PC-9 (cell line): ENCODE measurements around the gene DOC2A. TPM values are rescaled to one million over a fixed set of nuclear protein-coding genes. Genes with fewer than 3 reads are reported as not detected.

ENCODE experiments used
- BruUV-seq: library from RNA; stranded (reverse); fragments of 400-500 nt; replicated peaks from 2 replicates; lab custom pipeline; 2021; lab: Mats Ljungman, UMichigan
- CTCF ChIA-PET: fragments of 300-600 bp; sonication (Branson Sonifier 250); formaldehyde crosslinking; loops from one replicate; lab custom pipeline; 2022; ENCODE audit warnings: antibody characterized with exemption; lab: Charles Lee
- POLR2A ChIA-PET: fragments of 300-600 bp; sonication (Branson Sonifier 250); formaldehyde crosslinking; loops from one replicate; lab custom pipeline; 2022; ENCODE audit warnings: antibody characterized with exemption; ENCODE audit not compliant: unreplicated experiment; lab: Charles Lee
- DNase-seq, 2 experiments: peaks; one replicate each; pipeline versions ENCODE4 v3.0.0 to v3.0.0-alpha.2; 2015 to 2022; ENCODE audit warnings: mixed read lengths in 1 of 2
- H2AFZ ChIP-seq: fragments of 200-600 bp; sonication (generic); 2 replicates; pipeline ENCODE4 v1.8.1; 2017; ENCODE audit warnings: antibody characterized with exemption
- H3F3A ChIP-seq: fragments of 200-600 bp; sonication (generic); 2 replicates; pipeline ENCODE4 v1.8.1; 2017; ENCODE audit warnings: antibody characterized with exemption, mild to moderate bottlenecking, low read depth; ENCODE audit not compliant: insufficient read depth
- H3K27ac ChIP-seq: fragments of 200-600 bp; sonication (generic); 2 replicates; pipeline ENCODE4 v1.6.1; 2016; ENCODE audit warnings: mixed run types
- H3K27me3 ChIP-seq: fragments of 200-600 bp; sonication (generic); 2 replicates; pipeline ENCODE4 v1.6.1; 2016; ENCODE audit warnings: low read depth, mixed run types; ENCODE audit not compliant: insufficient read depth
- H3K36me3 ChIP-seq: fragments of 200-600 bp; sonication (generic); 2 replicates; pipeline ENCODE4 v1.6.1; 2016; ENCODE audit warnings: low read depth, mixed run types
- H3K4me1 ChIP-seq: fragments of 200-600 bp; sonication (generic); replicated peaks from 2 replicates; pipeline ENCODE4 v1.6.1; 2016; ENCODE audit warnings: mixed run types; ENCODE audit not compliant: insufficient read depth
- H3K4me2 ChIP-seq: fragments of 200-600 bp; sonication (generic); 2 replicates; pipeline ENCODE4 v1.6.1; 2017; ENCODE audit warnings: mixed run types
- H3K4me3 ChIP-seq: fragments of 200-600 bp; sonication (generic); 2 replicates; pipeline ENCODE4 v1.6.1; 2016; ENCODE audit warnings: mixed run types
- H3K79me2 ChIP-seq: fragments of 200-600 bp; sonication (generic); 2 replicates; pipeline ENCODE4 v1.6.1; 2017; ENCODE audit warnings: low read depth, mixed run types
- H3K9me2 ChIP-seq: fragments of 200-600 bp; sonication (generic); 2 replicates; pipeline ENCODE4 v1.8.1; 2017; ENCODE audit warnings: mild to moderate bottlenecking; ENCODE audit not compliant: insufficient read depth
- H3K9me3 ChIP-seq: fragments of 200-600 bp; sonication (generic); 2 replicates; pipeline ENCODE4 v1.8.1; 2016; ENCODE audit warnings: low read depth; ENCODE audit not compliant: insufficient read depth
- H4K20me1 ChIP-seq: fragments of 200-600 bp; sonication (generic); 2 replicates; pipeline ENCODE4 v1.8.1; 2017; ENCODE audit not compliant: insufficient read depth
- EZH2 ChIP-seq: fragments of 200-600 bp; sonication (generic); IDR thresholded peaks from 2 replicates; pipeline ENCODE4 v1.8.0; 2017; ENCODE audit warnings: antibody characterized with exemption, low read depth
- intact Hi-C: fragments of 100-400 bp; cut with micrococcal nuclease; formaldehyde crosslinking; loops from one replicate; pipeline ENCODE4 v1.10.0; 2022; ENCODE audit not compliant: unreplicated experiment
- total RNA-seq: library from RNA; stranded (reverse); gene quantifications from 2 replicates; pipeline ENCODE4 v1.2.3, GENCODE V29; 2021
- TF ChIP-seq, protein P1 (sequence below): fragments of 200-600 bp; sonication (generic); conservative IDR thresholded peaks from 2 replicates; pipeline ENCODE4 v1.6.1; 2017; ENCODE audit warnings: mixed run types, antibody characterized with exemption, mild to moderate bottlenecking, moderate library complexity

The DOC2A gene
- total RNA-seq, 1 experiment from 2014 or later: 11.0 TPM

DNA sequence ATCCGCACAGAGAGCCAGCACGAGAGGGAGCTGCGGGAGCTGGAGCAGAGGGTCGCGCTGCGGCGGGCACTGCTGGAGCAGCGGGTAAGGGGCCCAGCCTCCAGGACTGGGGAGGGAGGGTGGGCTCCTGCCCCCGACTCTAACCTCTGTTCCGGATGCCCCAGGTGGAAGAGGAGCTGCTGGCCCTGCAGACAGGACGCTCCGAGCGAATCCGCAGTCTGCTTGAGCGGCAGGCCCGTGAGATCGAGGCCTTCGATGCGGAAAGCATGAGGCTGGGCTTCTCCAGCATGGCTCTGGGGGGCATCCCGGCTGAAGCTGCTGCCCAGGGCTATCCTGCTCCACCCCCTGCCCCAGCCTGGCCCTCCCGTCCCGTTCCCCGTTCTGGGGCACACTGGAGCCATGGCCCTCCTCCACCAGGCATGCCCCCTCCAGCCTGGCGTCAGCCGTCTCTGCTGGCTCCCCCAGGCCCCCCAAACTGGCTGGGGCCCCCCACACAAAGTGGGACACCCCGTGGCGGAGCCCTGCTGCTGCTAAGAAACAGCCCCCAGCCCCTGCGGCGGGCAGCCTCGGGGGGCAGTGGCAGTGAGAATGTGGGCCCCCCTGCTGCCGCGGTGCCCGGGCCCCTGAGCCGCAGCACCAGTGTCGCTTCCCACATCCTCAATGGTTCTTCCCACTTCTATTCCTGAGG lies 19.8 kb downstream of the DOC2A start:
- Histone ChIP-seq H3K79me2 (no peaks in the 10 kb centered on the region), H3F3A (peaks cover 38% of the 10 kb centered on the region), H3K9me2 (no peaks in the 10 kb centered on the region), H3K4me1 (peaks cover 17% of the 10 kb centered on the region), H3K27me3 (no peaks in the 10 kb centered on the region), H3K27ac (no peak overlapping the region), H2AFZ (no peak overlapping the region), H3K36me3 (no peaks in the 10 kb centered on the region; the same call in 1 of the 2 replicates), H3K4me3 (no peak overlapping the region), H3K4me2 (no peak overlapping the region), H4K20me1 (no peaks in the 10 kb centered on the region), H3K9me3 (no peaks in the 10 kb centered on the region)
- intact Hi-C loops: no loop called here
- no peak for DNase-seq
- ChIA-PET CTCF (interaction anchor here (0.6 kb wide), 2 partner anchors 146 to 257 kb away, joined by 3 to 5 read pairs; no protein-coding TSS in a partner anchor), POLR2A (no interaction called here)
- BruUV-seq: no TSS peak
- TF ChIP-seq, protein P1, sequence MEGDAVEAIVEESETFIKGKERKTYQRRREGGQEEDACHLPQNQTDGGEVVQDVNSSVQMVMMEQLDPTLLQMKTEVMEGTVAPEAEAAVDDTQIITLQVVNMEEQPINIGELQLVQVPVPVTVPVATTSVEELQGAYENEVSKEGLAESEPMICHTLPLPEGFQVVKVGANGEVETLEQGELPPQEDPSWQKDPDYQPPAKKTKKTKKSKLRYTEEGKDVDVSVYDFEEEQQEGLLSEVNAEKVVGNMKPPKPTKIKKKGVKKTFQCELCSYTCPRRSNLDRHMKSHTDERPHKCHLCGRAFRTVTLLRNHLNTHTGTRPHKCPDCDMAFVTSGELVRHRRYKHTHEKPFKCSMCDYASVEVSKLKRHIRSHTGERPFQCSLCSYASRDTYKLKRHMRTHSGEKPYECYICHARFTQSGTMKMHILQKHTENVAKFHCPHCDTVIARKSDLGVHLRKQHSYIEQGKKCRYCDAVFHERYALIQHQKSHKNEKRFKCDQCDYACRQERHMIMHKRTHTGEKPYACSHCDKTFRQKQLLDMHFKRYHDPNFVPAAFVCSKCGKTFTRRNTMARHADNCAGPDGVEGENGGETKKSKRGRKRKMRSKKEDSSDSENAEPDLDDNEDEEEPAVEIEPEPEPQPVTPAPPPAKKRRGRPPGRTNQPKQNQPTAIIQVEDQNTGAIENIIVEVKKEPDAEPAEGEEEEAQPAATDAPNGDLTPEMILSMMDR: no peak
- TF ChIP-seq EZH2: no peak

DNA sequence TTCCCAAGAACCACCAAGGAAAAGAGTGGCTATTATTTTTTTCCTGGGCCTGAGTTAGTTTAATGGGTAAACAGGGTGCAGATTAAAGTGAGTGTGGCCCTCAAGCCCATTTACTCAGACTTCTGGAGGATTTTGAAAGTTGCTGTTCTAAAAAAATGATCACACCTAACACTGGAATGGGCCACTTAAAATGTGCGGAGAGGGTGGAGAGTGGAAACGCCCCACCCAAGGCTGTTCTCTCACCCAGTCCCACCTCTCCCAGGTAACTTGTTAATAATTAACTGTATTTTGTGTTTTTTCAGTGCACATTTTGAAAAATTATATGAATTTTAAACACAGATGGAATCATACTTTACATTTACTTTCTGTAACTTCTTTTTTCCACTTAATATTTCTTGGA lies 20.8 kb downstream of the DOC2A start:
- Histone ChIP-seq H3K4me1 (peaks cover 17% of the 10 kb centered on the region), H3K9me3 (no peaks in the 10 kb centered on the region), H4K20me1 (no peaks in the 10 kb centered on the region), H3F3A (peaks cover 34% of the 10 kb centered on the region), H2AFZ (no peak overlapping the region), H3K79me2 (no peaks in the 10 kb centered on the region), H3K36me3 (peaks cover 6% of the 10 kb centered on the region; the same call in 1 of the 2 replicates), H3K27ac (no peak overlapping the region), H3K9me2 (no peaks in the 10 kb centered on the region), H3K4me3 (no peak overlapping the region), H3K27me3 (no peaks in the 10 kb centered on the region), H3K4me2 (no peak overlapping the region)
- TF ChIP-seq, protein P1: no peak
- TF ChIP-seq EZH2: no peak
- POLR2A ChIA-PET: no interaction called here
- intact Hi-C loops: no loop called here
- CTCF ChIA-PET: interaction anchor here (0.6 kb wide), 1 partner anchor 125 kb away, joined by 6 read pairs; no protein-coding TSS in a partner anchor
- BruUV-seq: no TSS peak
- no peak for DNase-seq

DNA sequence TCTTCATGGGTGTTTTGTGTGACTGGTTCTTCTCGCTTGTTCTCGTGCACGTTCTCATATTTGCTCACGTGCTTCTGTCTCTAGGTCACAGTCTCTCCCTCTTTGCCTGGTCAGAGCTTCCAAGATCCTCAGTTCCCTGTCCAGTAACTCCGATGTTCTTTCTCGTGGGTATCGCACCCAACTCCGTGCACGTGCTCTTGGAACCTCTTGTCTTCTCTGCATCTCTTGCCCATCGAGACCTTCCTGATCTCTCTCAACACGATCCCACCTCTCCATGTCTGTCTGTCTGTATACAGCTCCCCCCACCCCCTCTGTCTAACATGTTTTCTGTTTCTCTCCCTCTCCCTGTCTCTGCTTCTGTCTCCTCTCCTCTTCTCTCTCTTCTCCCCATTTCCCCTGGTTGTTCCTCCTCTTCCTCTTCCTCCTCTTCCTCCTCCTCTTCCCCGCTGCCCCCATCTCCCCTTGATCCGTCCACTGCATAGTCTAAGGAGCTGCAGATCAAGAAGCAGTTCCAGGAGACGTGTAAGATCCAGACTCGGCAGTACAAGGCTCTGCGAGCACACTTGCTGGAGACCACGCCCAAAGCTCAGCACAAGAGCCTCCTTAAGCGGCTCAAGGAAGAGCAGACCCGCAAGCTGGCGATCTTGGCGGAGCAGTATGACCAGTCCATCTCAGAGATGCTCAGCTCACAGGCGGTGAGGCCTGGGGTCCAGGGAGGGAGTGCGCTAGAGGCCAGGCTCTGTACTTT lies 21.5 kb downstream of the DOC2A start:
- H3K4me1 ChIP-seq: peaks cover 10% of the 10 kb centered on the region
- no peak for DNase-seq
- no peak overlapping the region for H2AFZ ChIP-seq
- H3K79me2 ChIP-seq: no peaks in the 10 kb centered on the region
- no peak overlapping the region for H3K4me3 ChIP-seq
- no peak overlapping the region for H3K27ac ChIP-seq
- no TSS peak for BruUV-seq
- H3K9me2 ChIP-seq: no peaks in the 10 kb centered on the region
- H3K36me3 ChIP-seq: peaks cover 11% of the 10 kb centered on the region
- intact Hi-C loops: no loop called here
- ChIA-PET CTCF (interaction anchor here (0.6 kb wide), 1 partner anchor 125 kb away, joined by 6 read pairs; no protein-coding TSS in a partner anchor), POLR2A (no interaction called here)
- peaks cover 30% of the 10 kb centered on the region for H3F3A ChIP-seq
- TF ChIP-seq, protein P1: no peak
- no peak for TF ChIP-seq EZH2
- no peak overlapping the region for H3K4me2 ChIP-seq
- no peaks in the 10 kb centered on the region for H3K27me3 ChIP-seq
- H3K9me3 ChIP-seq: no peaks in the 10 kb centered on the region
- H4K20me1 ChIP-seq: no peaks in the 10 kb centered on the region
